Tongue (tissue), 2 donors: ENCODE results near the gene PKIG. TPM values are rescaled to one million over a fixed set of nuclear protein-coding genes. Genes with fewer than 3 reads are reported as not detected.

Experiments
- DNase-seq: peaks from one replicate; pipeline ENCODE4 v3.0.0-alpha.2; 2015
- total RNA-seq: library from RNA; depleted of rRNA; stranded (reverse); fragments of >200 nt; gene quantifications from one replicate; pipeline ENCODE4 v1.2.3, GENCODE V29; 2014

PKIG gene
- total RNA-seq, 1 donor from 2014 or later: 42.5 TPM

DNA sequence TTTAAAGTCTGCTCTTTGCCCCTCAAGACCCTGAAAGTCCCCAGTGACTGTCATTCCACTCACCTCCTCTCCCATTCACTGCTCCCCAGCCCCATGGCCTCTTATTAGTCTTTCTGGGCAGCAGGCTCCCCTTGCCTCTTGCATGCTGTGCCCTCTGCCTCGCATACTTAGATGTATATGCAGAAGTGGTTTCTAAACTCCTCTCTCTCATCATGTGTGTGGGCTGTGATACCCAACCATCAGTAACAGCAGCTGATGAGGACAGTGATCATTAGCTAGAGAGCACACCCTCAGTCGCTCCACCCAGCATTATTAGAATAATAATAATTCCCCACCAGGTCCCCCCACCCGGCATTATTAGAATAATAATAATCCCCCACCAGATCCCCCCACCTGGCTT is 14.5 kb downstream of the PKIG start:
- no peak for DNase-seq

DNA sequence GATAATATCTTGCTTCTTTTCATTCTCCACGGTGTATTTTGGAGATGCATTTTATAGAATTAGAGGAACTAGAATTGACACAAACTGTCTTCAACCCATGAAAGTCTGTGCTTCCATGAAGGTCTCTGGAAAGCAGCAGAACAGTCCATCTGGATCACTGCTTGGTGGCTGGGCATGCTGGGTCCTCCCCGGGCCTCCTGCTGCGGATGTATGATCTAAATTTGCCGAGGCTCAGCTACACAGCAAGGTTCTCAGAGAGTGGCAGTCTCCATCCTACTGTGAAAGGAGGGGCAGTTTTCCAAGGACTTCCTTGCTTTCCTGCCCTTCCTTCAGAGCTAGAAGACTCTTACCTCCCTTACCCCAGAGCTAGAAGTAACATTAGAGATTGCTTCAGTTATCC is 15.1 kb downstream of the PKIG start:
- no peak for DNase-seq

DNA sequence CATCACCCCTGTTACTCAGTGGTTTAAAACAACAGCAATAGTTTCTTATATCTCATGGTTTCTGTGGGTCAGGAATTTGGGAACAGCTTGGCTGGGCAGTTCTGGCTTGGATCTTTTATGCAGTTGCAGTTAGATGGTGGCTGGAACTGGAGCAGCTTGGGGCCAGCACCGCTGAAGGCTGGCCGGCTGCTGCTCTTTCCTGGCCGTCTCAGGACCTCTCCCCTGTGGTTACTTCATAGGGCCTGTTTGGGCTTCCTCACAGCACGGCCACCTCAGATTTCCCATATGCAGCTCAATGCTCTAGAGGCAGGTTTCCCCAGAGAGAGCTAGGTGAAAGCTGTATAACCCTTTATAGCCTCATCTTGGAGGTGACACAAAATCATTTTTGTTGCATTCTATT is 15.6 kb downstream of the PKIG start:
- DNase-seq: no peak

DNA sequence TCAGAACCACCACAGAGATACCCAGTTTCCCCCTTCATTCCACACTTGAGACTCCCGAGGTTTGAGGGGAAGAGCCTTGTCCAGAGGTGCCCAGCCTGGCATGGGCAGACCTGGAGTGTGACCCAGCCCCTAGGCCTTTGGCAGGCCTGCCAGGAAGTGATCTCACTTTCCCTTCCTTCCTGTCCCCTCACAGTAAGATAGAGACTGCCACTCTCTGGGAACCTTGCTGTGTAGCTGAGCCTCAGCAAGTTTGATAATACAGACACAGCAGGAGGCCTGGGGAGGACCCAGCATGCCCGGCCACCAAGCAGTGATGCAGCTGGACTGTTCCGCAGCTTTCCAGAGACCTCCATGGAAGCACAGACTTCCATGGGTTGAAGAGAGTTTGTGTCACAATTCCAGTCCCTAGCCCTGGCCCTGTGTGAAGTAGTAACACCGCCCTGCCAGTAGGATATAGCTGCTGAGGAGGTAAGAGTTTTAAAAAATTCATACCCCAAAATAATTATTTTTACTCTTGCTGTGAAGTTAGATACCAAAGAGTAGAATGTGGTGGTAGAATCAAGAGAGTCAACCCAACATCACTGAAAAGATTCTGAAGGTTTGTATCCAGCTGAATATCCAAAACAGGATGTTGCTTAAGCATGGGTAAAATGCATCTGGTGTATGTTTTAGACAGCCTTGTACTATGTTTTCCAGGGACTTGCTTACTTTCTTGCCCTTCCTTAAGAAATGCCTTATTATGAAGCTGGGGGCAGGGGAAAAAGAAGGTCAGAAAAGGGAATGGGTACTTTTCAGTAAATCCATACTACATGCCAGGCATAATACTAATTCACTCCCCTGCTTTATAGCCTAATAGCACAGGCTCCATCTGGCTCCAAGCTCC is 16.3 kb downstream of the PKIG start:
- no peak for DNase-seq

DNA sequence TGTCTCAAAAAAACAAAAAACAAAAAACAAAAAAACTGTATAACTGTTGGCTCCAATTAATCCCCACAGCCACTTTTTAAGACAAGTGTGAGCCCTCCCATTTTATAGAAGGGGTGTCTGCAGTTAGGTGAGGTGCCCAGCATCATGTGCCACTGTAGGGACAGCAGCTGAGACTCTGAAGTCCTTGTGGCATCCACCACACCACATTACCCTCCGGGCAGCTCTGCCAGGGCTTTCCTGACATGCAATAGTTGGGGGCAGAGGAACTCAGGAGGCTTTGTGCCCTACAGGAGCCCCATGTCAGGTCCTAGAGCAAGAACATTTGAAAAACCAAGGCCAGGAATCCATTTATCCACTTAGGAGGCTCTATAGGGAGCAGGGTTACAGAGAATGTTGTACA is 17.3 kb downstream of the PKIG start:
- DNase-seq: no peak

DNA sequence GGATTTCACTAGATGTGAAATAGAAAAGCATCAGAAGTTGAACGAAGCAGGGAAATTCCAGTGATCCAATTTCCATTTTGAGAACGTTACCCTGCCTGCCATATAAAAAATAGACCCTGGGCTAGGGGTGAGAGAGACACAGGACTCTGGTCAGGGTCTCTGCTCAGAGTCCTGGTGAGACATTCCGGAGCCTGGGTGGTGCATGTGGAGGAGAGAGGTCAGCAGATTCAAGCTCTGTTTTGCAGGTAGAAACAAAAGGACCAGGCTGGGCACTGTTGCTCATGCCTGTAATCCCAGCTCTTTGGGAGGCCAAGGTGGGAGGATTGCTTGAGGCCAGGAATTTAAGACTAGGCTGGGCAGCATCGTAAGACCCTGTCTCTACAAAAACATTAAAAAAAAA is 17.9 kb downstream of the PKIG start:
- no peak for DNase-seq

DNA sequence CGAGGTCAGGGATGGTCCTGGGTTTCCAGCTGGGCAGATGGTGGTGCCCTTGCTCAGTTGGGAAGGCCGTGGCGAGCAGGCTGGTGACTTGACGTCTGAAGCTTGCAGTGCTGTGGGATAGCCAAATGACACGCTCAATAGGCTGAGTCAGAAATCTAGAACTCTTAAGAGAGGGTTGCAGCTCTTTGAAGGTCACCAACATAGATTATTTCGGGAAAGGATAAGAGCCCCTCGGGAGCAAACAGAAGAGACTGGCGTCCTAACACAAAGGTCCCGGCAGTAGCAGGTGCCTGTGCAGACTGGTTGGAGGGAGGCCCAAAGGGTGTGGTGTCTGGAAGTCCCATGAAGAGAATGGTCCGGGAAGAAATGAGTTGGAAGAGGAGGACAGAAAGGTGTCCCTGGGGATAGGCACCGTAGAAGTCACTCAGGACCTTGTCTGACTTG is 18.4 kb downstream of the PKIG start:
- no peak for DNase-seq

DNA sequence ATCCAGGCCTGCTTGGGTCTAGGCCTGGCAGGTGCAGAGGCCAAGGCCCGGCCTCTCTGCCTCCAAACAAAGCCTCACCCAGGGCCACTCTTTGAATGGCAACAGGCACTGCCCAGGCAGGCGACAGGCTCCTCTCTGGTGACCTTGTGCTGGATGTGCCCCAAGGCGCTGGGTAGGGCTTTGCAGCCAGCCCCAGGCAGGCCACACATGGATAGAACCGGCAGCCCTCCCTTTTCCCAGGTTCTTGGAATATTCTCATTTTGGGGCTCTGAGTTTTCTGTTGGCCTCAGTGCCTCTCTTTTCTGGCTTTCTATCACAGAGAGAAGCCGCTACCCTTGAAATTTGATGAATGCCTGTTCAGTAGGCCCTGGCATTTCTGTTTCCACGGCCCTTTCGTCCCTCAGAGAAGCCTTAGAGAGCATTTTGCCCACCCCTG is 18.9 kb downstream of the PKIG start:
- peak; percentile 68 for DNase-seq

DNA sequence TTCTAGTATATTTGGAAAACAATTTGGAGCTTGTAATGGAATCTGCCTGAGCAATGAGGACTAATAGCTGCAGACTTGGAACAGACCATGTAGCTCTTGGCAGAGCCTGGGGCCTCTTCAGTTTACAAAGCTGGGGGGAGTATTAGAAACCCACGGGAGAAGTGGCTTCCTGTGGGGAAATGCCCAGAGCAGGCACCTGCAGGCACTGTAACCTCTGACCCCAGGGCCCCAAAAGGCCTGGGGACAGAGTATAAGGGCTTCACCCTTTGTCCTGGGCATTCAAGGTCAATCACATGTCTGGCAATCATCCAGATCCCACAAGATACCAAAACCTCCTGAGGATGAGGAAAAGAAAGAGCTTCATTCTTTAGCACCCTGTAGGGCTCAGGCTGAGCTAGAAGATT is 19.4 kb downstream of the PKIG start:
- DNase-seq: peak; percentile 91

DNA sequence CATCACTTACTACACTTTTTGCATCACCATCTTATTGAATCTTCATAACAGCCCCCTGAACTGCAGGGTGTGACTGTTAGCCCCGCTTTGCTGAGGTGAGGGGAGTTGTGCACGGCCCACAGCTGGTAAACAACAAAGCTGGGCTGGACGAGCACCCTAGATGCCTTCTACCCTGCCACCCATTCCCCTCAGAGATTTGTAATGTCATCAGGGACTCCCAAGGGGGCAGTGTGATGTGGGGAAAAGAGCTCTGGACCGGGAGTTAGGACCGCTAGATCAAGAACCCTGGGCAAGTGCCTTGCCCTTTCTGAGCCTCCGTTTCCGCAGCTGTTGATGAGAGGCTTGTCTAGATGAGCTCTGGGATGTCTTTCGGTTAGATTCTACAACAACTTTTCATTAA is 20.9 kb downstream of the PKIG start:
- DNase-seq: no peak

DNA sequence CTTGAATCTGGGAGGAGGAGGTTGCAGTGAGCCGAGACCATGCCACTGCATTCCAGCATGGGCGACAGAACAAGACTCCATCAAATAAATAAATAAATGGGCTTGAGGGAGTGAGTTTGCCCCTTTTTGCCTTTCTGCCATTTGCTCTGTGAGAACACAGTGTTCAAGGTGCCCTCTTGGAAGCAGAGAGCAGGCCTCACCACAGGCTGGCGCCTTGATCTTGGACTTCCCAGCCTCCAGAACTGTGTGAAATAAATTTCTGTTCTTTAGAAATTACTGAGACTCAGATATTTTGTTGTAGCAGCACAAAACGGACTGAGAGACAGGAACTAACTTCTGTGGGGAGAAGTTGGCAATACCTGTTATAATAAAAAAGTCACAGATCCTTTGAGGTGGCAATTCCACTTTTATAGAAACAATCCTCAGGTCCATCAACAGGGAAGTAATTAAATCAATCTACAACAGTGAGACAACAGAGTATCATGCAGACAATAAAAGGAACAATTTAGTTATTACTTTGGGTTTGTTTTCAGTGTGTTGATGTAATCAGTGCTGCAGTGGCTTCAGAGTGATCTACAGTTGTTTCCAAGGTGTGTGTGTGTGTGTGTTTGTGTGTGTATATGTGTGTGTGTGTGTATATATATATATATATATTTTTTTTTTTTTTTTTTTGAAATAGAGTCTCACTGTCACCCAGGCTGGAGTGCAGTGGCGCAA is 24.5 kb downstream of the PKIG start:
- no peak for DNase-seq

DNA sequence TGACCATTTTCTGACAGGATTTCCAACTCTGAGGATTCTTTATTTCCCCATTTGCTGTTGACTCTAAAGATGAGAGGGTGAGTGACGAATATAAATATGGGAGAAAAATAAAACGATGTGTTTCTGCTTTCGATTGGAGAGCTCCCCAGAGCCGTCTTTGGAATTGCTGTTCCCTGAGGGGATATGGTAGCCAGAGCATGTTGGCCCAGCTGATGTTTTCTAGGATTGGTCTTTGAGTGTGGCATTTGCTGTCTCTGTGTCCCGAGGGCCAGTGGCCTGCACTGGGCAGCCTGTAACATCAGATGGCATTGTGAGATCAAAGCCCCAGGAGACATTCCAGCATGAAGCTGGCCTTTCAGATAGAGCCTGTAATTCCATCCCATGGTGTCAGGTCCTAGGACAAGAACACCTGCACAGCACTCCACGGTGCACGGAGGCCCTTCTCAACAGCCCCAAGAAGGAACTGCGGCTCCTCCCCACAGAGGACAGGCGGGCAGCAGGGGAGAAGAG is 26.7 kb downstream of the PKIG start:
- DNase-seq: peak; percentile 9

DNA sequence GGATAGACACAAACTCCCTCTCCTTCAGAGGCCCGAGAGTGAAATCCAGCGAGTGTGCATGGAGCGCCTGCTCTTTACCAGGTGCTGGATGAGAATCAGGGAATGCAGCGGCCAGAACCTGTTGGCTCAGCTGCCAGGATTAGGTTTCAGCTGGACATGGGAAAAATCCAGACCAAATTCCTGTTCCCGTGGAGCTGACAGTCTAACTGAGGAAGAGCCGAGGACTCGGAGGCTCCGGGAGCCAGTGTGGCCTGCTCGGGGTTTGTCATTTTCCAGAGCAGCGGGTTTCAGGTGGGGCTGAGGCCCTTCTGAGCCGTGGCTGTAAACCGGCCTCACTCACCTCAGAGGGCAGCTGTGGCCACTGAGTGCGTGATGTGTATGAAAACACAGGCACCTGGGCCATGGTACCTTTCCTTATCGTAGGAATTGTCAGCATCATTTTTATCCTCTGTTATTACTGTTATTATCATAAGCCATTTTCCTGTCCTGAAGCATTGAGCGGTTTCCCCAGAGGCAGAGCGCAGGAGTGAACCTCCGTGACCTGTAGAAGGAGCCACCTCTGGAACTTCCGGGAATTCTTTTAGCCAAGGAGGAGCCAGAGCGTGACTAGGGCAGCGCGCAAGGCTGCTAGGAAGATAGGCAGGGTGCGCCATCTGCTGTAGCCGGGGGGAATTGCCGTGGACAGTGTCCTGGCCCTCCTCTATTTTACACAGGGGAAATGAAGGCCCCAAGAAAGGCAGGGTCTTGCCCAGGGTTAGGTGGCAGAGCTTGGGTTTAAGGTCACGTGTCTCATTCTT is 27.3 kb downstream of the PKIG start:
- peak; percentile 92 for DNase-seq

DNA sequence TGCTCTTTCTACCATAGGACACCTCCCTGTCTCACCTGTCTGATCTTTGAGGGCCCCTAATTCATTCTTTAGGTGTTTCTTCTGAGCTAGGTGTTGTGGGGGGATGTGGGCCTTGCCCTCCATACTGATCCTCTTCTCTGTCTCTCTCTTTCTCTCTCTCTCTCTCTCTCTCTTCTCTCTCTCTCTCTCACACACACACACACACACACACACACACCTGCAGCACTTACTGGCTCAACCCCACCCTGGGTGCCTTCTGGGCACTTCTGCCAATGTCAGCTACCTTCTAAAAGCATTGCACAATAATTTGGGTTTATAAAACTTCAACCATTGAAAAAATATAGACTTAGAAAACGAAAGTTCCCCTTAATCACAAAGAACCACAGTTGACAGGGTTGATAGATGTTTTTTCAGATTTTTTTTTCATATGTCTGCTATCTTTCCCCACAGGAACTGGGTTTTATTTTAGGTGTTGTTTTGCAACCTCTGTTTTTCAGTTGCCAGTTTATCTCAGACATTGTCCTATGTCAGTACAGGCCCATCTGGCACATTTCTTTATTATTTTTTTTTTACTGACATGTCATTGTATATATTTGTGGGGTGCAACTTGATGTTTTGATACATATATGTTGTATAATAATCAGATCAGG is 28.1 kb downstream of the PKIG start:
- DNase-seq: no peak

DNA sequence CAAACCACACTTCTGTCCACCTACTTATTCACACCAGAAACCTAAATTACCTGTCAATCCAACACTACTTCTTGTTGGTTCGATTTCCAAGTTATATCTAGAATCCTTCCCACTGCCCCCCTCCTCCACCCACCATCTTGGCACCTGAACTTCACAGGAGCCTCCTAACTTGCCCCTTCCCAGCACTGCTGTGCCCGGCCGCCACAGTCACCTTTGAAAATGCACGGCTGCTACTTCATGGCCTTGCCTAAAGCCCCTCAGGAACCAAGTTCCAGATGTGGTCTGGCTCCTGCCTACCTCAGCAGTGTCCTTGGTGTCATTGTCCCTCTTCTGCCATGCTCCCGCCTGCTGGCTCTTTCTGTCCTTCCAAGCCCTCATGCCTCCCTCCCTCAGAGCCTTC is 31.2 kb downstream of the PKIG start:
- no peak for DNase-seq

DNA sequence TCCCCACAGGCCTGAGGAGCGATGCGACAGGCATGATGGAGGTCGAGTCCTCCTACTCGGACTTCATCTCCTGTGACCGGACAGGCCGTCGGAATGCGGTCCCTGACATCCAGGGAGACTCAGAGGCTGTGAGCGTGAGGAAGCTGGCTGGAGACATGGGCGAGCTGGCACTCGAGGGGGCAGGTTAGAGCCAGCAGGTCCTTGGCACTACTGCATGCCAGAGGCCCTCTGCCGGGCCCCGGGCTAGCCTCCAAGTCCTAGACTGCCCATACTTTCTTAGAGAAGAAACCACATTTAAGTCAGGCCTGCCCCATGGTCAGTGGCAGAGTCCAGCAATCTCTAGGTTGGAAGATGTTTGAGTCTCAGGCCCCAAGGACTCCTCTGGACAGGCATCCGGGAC is 32.1 kb downstream of the PKIG start:
- no peak for DNase-seq

DNA sequence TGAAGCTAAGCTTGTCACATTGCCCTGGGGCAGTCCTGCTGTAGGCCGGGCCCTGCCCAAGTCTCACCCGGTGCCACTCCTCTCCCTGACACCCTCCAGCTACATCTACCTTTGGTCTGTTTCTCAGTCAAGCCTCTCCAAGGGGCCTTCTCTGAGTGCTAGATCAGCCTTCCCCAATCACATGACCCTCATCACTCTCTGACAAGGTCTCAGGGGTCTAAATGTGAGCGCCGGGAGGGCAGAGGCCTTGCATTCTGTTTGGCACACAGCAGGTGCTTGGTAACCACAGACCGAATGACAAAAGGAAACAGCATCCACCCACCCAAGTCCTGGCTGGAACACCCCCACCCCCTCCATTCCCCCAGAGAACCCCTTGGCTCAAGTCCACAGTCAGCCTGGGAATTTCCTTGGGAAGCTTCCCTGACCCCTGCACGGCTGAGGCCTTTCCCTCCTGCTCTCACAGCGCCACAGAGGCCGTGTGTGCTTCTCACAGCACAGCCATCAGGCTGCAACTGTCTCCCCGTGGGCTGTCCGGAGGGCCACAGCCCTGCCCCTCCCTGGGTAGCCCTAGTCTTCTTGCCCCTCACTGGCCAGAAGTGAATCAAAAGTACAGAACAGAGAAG is 32.9 kb downstream of the PKIG start:
- no peak for DNase-seq

DNA sequence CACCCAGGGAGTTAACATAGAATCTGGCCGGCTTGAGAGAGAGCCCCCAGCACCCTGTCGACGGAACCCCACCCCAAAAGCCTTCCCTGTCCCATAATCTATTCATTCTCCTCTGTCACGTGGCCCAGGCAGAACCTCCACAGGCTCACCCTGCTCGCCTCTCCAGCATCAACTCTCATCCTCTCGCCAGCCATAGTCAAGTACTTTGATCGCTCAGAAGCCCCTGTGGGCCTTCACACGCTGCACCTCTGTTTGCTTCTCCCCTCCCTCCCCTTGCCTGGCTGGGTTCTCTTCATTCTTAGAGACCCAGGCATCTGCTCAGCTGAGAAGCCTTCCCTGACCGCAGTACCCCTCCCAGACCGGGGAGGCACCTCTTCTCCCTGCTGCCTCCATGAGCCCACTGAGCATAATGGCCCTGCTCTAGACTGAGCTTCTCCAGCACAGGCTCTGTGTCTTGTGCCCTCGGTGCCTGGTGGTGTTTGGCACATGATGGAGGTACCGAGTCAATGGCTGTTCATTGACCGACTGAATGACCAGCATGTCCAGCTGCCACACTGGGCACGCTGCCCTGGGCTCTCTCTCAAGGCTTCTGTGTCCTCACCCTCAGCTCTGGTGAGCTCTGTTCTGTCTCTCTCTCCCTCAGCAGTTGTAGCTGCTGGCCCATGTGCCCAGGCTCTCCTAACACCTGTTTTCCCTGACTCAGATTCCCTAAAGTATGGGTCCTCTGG is 33.7 kb downstream of the PKIG start:
- peak; percentile 42 for DNase-seq

DNA sequence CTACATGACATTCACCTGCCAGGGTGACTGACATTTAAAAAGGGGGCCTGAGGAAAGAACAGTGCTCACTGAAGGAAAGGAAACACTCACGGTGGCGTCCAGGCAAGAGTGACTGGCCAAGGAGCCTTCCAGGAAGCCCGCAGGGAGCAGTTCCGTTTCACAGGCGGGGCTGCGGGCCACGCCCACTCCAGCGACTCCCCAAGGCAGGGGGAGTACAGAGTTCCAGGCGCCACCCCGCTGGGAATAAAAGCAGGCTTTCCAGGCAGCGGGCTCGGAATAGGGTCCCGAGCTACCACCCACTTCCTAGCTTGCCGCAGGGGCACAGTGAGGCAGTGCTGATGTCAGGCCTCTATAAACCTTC is 34.2 kb downstream of the PKIG start:
- DNase-seq: no peak

DNA sequence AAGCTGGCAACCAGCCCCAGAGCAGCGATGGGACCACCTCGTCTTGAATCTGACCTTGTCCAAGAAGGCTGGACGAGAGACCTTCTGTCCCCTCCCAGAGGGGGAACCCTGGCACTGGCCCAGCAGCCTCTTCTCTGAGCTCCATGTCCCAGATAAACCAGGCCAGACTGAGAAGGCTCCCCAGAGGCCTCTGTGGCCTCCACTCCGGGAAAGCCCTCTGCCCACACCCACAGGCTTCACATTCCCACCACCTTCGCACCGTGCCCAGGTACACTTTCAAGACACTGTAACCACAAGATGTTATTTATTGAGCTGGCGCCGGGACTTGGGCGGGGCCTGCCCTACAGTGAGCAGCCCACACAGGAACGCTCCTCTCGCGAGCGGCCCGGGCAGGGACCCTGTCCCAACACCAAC is 35.9 kb downstream of the PKIG start:
- no peak for DNase-seq

DNA sequence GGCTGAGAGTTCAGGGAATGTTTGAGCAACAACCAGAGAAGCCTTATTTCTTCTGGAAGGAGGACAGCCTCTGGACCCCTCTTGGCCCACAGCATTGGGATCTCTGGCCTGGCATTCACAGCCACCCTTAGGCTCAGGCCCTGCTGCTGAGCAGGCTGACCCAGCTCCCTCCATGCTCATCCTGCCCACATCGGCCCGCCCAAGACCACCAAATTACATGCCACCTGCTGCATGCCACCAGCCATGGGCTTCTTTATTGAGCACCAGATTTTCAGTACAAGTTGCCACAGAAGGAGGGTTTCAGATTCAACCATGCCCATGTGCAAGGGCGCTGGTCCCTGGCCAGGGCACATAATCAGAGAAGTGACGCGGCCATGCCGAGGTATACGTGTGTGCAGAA is 36.9 kb downstream of the PKIG start:
- DNase-seq: no peak
